Subcutaneous abdominal adipose tissue (tissue), 5 donors: ENCODE results near the gene TBC1D13.

Source experiments
- H3K27ac ChIP-seq: one replicate; pipeline ENCODE4 v1.7.0; 2013; ENCODE audit warnings: low read depth, mild to moderate bottlenecking, inconsistent platforms, low read length, moderate library complexity
- H3K27me3 ChIP-seq, 5 donors: one replicate each; pipeline ENCODE4 v1.7.0; 2013; ENCODE audit warnings: low read length in 5 of 5, inconsistent platforms in 1 of 5; ENCODE audit not compliant: control insufficient read depth in 5 of 5, insufficient read depth in 4 of 5
- H3K36me3 ChIP-seq, 5 donors: one replicate each; pipeline ENCODE4 v1.7.0; 2013; ENCODE audit warnings: low read length in 5 of 5; ENCODE audit not compliant: control insufficient read depth in 5 of 5, insufficient read depth in 5 of 5
- H3K4me1 ChIP-seq, 5 donors: one replicate each; pipeline ENCODE4 v1.7.0; 2013; ENCODE audit warnings: low read length in 5 of 5, mild to moderate bottlenecking in 3 of 5, moderate library complexity in 1 of 5; ENCODE audit not compliant: control insufficient read depth in 5 of 5, insufficient read depth in 5 of 5
- H3K4me3 ChIP-seq, 5 donors: one replicate each; pipeline ENCODE4 v1.7.0; 2013; ENCODE audit warnings: low read length in 5 of 5, low read depth in 1 of 5
- H3K9ac ChIP-seq, 5 donors: one replicate each; pipeline ENCODE4 v1.7.0; 2013; ENCODE audit warnings: low read length in 5 of 5, mild to moderate bottlenecking in 4 of 5, moderate library complexity in 3 of 5
- H3K9me3 ChIP-seq, 5 donors: one replicate each; pipeline ENCODE4 v1.7.0; 2013; ENCODE audit warnings: low read length in 5 of 5; ENCODE audit not compliant: control insufficient read depth in 5 of 5
- donor health status: healthy.
- donor health status: healthy.
- donor health status: healthy.
- donor health status: healthy.
- donor health status: healthy.

The TBC1D13 gene

GRCh38 chr9:128828267-128828666 is 41.2 kb downstream of the TBC1D13 start:
- Histone ChIP-seq H3K9me3 (no peaks in the 10 kb centered on the region), H3K36me3 (peaks cover 0 to 42% (median 41%) of the 10 kb centered on the region in 5 donors), H3K4me3 (no peak overlapping the region), H3K27me3 (no peaks in the 10 kb centered on the region), H3K27ac (no peak overlapping the region), H3K9ac (peak overlapping the region in 1 of 5 donors; percentile 86), H3K4me1 (peaks cover 0 to 21% (median 16%) of the 10 kb centered on the region in 5 donors)

GRCh38 chr9:128828719-128829452 is 41.8 kb downstream of the TBC1D13 start:
- H3K9me3 ChIP-seq = no peaks in the 10 kb centered on the region
- peak overlapping the region; percentile 65 to 95 (median 90) for H3K4me3 ChIP-seq
- H3K27ac ChIP-seq = peak overlapping the region; percentile 41
- peaks cover 0 to 21% (median 16%) of the 10 kb centered on the region in 5 donors for H3K4me1 ChIP-seq
- peaks cover 0 to 36% (median 34%) of the 10 kb centered on the region in 5 donors for H3K36me3 ChIP-seq
- no peaks in the 10 kb centered on the region for H3K27me3 ChIP-seq
- H3K9ac ChIP-seq = peak overlapping the region; percentile 16 to 94 (median 84)

GRCh38 chr9:128829477-128830251 is 42.6 kb downstream of the TBC1D13 start, which contains the start of gene SPOUT1:
SPOUT1 (minus strand) TSS chr9:128829794; CDS start chr9:128829780, 14 bp downstream.
- H3K9ac ChIP-seq = peak within 1 kb of the TSS; percentile 16 to 94 (median 84)
- H3K4me3 ChIP-seq = peak within 1 kb of the TSS; percentile 75 to 95 (median 90)
- H3K27ac ChIP-seq = peak within 1 kb of the TSS; percentile 41
- H3K4me1 ChIP-seq = peaks cover 0 to 21% (median 16%) of the 10 kb centered on the region in 5 donors
- no peaks in the 10 kb centered on the region for H3K9me3 ChIP-seq
- H3K36me3 ChIP-seq = peaks cover 0 to 28% (median 27%) of the 10 kb centered on the region in 5 donors
- H3K27me3 ChIP-seq = no peaks in the 10 kb centered on the region

- no peak overlapping the region for H3K4me3 ChIP-seq
- peaks cover 0 to 16% (median 13%) of the 10 kb centered on the region in 5 donors for H3K4me1 ChIP-seq
- H3K27me3 ChIP-seq = no peaks in the 10 kb centered on the region
- H3K9ac ChIP-seq = no peak overlapping the region
- H3K9me3 ChIP-seq = no peaks in the 10 kb centered on the region
- no peak overlapping the region for H3K27ac ChIP-seq
- H3K36me3 ChIP-seq = peaks cover 0 to 10% (median 5%) of the 10 kb centered on the region in 5 donors
These were observed 46.6 kb downstream of the TBC1D13 start for GRCh38 chr9:128833696-128834095.

- no peaks in the 10 kb centered on the region for H3K27me3 ChIP-seq
- no peak overlapping the region for H3K9ac ChIP-seq
- H3K9me3 ChIP-seq = no peaks in the 10 kb centered on the region
- H3K4me3 ChIP-seq = no peak overlapping the region
- H3K36me3 ChIP-seq = peaks cover 0 to 10% (median 5%) of the 10 kb centered on the region in 5 donors
- H3K4me1 ChIP-seq = no peaks in the 10 kb centered on the region
- H3K27ac ChIP-seq = no peak overlapping the region
These were observed 48.5 kb downstream of the TBC1D13 start for GRCh38 chr9:128835246-128836210.

- Histone ChIP-seq H3K36me3 (peaks cover 0 to 10% (median 5%) of the 10 kb centered on the region in 5 donors), H3K27ac (no peak overlapping the region), H3K4me3 (no peak overlapping the region), H3K27me3 (no peaks in the 10 kb centered on the region), H3K9me3 (no peaks in the 10 kb centered on the region), H3K9ac (no peak overlapping the region), H3K4me1 (no peaks in the 10 kb centered on the region)
These were observed 49.6 kb downstream of the TBC1D13 start for GRCh38 chr9:128836509-128837145.

- H3K27me3 ChIP-seq = no peaks in the 10 kb centered on the region
- H3K4me1 ChIP-seq = no peaks in the 10 kb centered on the region
- H3K9ac ChIP-seq = no peak overlapping the region
- H3K36me3 ChIP-seq = peaks cover 0 to 13% (median 6%) of the 10 kb centered on the region in 5 donors
- H3K27ac ChIP-seq = no peak overlapping the region
- H3K9me3 ChIP-seq = no peaks in the 10 kb centered on the region
- H3K4me3 ChIP-seq = no peak overlapping the region
These were observed 51.3 kb downstream of the TBC1D13 start for GRCh38 chr9:128838338-128838737.

- Histone ChIP-seq H3K36me3 (peaks cover 0 to 9% (median 6%) of the 10 kb centered on the region in 5 donors), H3K9ac (no peak overlapping the region), H3K27ac (no peak overlapping the region), H3K27me3 (no peaks in the 10 kb centered on the region), H3K4me1 (no peaks in the 10 kb centered on the region), H3K9me3 (no peaks in the 10 kb centered on the region), H3K4me3 (no peak overlapping the region)
These were observed 53.5 kb downstream of the TBC1D13 start for GRCh38 chr9:128840524-128840923.
